NCI-H187 treated with DMSO at 0.1 percent for 48 hours (cell line): ENCODE data around the gene CMTR2.
A peak's percentile ranks its signal among the peaks of the same experiment; 100 is the strongest.
"Not testable (repeated sequence)": the region's sequence is repeated elsewhere in the genome, so short reads cannot be mapped to it uniquely, and the experiment has no call there.

Experiments
- DNase-seq: peaks from one replicate; lab custom pipeline; 2025; lab: John Stamatoyannopoulos, UW

CMTR2 gene, protein sequence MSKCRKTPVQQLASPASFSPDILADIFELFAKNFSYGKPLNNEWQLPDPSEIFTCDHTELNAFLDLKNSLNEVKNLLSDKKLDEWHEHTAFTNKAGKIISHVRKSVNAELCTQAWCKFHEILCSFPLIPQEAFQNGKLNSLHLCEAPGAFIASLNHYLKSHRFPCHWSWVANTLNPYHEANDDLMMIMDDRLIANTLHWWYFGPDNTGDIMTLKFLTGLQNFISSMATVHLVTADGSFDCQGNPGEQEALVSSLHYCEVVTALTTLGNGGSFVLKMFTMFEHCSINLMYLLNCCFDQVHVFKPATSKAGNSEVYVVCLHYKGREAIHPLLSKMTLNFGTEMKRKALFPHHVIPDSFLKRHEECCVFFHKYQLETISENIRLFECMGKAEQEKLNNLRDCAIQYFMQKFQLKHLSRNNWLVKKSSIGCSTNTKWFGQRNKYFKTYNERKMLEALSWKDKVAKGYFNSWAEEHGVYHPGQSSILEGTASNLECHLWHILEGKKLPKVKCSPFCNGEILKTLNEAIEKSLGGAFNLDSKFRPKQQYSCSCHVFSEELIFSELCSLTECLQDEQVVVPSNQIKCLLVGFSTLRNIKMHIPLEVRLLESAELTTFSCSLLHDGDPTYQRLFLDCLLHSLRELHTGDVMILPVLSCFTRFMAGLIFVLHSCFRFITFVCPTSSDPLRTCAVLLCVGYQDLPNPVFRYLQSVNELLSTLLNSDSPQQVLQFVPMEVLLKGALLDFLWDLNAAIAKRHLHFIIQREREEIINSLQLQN

DNA sequence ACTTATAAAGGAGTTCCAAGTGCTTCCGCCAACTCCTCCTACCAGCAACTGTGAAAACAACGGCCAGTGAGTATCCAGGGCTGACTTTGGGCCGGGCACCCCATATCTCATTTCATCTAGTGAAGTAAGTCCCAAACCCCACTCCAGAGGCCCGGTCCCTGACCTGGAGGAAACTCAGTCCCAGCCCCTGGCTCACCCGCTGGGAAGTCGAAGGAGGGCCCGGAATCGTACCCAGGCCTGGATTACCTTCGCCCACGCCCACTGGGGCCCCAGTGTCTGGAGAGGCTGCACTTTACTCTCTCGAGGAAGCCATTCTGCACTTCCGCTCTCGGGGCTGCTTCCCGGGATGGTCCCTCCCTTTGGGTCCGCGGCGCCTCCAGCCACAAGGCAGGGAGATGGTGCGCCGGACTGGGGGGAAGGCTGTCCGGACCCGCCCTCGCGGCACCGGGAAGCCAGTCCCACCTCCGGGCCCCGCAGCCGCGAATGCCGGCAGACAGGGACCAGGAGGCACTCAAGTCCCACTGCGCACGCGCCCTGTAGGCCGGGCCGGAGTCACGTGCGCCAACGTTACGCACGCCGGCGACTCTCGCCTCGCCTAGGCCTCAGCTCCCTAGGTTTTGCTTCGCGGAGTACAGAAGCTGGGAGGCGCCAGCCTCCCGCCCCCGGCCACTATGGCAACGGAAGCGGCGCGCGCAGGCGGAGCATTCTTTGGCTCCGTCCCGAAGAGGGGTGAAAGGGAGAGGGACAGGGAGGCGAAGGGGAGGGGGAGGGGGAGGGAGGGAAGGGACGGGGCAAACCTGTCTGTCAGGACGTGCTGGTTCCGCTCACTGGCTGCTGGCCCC lies at the start of gene CMTR2:
Gene CMTR2, minus strand, starts transcription at position 513 of the 842 bp plus-strand sequence. CDS start 3,482 bp downstream, outside the sequence.
- peak; percentile 55 for DNase-seq

- no peak for DNase-seq
These were observed 49.4 kb upstream of the CMTR2 start for GRCh38 chr16:71338632-71339031.

GRCh38 chr16:71338193-71338592 lies 49.0 kb upstream of the CMTR2 start:
- DNase-seq = no peak

DNA sequence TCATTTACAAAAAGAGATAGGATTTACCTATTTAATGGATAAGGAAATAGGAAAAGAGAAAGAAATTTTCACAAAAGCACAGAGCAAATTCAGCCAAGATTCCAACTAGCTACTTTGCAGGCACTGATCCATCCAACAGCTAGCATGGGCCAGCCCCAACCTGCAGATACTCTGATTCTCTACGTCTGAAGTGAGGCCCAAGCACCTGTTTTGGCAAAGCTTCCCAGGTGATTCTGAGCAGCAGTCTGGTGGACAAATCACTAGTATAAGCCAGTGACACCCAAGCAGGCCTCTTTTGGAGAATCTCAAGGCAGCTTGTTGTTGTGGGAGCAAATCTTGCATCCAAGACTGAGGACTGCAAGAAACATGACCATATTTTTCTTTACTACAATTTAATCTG lies 48.4 kb upstream of the CMTR2 start:
- DNase-seq = no peak

DNA sequence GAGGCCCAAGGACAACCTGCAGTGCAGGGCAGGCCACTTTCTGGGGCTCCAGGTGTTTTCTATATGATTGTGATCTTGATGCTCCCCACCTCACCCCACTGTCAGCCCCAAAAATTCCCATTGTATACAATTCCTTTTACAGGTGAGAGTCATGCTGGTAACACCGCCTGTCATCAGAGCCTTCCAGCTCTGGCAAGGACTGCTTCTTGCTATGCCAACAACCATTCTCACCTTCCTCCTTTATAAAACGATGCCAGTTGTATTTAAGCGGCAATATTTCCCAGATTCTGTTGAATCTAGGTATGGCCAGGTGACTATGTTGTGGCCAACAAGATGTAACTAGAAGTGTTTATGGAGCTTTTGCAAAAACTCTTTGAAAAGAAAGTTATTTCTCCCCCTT lies 38.9 kb upstream of the CMTR2 start:
- DNase-seq = no peak

DNA sequence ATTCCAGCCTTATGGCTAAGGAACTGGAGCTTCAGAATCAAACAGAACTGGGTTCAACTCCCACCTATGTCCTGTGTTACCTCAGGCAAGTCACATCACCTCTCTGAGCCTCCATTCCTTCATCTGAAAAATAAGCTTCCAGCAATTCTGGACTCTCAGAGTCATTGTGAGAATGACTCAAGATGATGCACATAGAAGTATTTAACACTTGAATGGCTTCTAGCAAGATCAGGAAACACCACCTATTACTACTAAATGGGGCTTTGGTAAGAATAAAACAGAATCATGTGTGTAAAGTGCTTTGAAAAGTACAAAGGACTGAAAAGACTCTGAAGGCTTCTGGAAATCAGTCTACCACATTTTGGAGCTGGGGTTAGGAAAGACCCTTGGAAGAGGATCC lies 38.5 kb upstream of the CMTR2 start:
- no peak for DNase-seq

- DNase-seq = no peak
These were observed 30.8 kb upstream of the CMTR2 start for GRCh38 chr16:71319999-71320398.

- no peak for DNase-seq
These were observed 26.1 kb upstream of the CMTR2 start for GRCh38 chr16:71315269-71315668.

GRCh38 chr16:71313591-71313990 lies 24.4 kb upstream of the CMTR2 start:
- not testable (repeated sequence) for DNase-seq

GRCh38 chr16:71311553-71312158 lies 22.5 kb upstream of the CMTR2 start:
- DNase-seq = no peak

DNA sequence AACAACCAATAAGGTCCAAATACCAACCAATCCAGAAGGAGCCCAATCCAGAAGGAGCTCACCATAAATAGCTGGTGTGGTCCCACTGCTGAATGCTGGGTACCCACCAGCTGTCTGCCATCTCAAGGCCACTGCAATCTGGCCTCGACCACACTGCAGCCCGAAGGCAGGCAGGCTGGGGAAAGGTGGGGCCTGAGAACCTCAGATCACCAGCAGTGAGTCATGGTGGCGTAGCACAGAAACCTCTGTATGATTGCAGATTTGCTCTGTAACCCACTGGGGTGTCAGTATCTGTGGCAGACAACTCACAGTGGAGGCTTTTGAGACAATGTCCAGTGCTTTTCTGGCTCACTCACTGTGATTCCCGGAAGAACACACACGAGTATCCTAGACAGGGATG lies 14.7 kb upstream of the CMTR2 start:
- no peak for DNase-seq

GRCh38 chr16:71297341-71297634 lies 8.1 kb upstream of the CMTR2 start:
- DNase-seq = no peak

DNA sequence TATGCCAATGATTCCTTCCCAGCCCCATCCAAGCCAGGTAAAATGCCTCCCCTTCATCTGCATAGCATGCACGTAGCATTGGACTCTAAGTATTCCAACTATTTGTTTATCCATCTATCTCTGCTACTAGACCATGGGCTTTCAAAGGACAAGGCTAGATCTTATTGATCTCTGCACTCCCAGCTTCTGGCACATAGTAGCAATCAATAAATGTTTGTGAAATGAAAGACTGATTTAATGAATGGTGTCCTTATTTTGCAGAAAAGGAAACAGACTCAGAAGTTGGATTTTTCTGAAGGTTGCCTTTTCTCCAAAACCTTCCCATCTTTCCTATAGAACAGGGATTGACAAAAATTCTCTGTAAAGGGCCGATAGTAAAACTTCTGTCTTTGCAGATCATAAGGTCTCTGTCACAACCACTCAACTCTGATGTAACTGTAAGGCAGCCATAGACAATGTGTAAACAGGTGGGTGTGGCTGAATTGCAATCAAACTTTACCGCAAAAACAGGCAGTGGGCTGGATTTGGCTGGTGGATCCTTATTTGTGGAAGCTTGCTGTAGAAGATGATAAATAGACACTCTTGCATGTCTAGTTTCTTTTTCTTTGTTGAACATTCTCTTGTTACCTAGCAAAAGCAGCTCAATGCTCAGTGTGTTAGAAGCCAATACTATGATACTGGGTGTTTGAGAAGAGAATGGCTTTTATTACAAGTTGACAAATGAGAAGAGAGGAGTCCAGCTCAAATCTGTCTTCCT lies 7.6 kb upstream of the CMTR2 start:
- DNase-seq = no peak

GRCh38 chr16:71295950-71296349 lies 6.7 kb upstream of the CMTR2 start:
- DNase-seq = no peak

GRCh38 chr16:71293919-71294318 lies 4.7 kb upstream of the CMTR2 start:
- DNase-seq = no peak

DNA sequence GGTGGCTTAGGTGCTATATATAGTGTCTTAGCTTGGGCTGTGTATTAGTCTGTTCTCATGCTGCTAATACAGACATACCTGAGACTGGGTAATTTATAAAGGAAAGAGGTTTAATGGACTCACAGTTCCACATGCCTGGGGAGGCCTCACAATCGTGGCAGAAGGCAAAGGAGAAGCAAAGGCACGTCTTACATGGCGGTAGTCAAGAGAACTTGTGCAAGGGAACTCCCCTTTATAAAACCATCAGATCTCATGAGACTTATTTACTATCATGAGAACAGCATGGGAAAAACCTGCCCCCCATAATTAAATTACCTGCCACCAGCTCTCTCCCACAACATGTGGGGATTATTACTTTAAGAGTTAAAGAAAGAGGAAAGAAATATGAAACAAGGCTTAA lies 2.9 kb upstream of the CMTR2 start:
- not testable (repeated sequence) for DNase-seq

DNA sequence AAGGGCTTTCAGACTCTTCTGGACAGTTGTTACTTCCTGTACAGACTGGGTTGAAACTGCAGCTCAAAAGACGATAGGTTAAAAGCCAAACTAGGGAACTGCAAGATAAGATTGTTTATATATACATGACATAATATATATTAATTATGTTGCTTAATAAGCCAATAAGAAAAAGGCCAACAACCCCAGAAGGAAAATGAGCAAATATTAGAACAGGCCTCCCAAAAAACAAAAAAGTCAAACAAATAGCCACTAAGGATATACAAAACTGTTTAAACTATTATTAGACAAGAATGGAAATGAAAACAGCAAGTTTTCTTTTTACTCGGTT lies 495 bp upstream of the CMTR2 start:
- no peak for DNase-seq

DNA sequence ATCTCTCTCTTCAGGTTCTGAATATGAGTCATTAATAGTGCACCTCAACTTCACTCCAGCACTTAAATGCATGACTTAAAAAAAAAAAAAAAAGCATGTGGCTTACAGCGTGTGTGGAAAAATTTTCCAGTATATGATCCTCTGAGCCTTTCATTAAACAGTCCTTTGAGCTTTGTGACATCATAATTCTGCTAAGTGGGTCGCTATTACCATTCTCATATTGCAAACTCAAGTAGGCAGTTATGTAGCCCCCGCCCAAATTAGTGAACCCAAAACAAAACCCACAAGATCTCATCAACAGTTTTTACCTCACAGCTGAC lies 672 bp downstream of the CMTR2 start:
- DNase-seq = no peak

DNA sequence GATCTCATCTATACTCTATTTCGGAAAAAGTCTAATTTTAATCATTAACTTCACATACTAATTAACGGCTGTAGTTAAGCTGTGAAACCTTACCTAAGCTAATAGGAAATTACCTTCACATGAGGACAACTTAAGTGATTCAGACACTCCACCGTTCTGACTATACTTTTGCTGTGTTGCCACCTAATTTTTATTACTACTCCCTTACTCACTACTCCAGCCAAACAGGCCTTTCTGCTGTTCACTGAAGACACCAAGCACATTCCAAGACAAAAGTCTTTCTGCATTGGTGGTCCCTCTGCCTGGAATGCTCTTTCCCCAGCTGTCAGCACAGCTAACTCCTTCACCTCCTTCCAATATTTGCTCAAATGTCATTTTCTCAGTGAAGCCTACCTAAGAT lies 1.3 kb downstream of the CMTR2 start:
- DNase-seq = no peak

DNA sequence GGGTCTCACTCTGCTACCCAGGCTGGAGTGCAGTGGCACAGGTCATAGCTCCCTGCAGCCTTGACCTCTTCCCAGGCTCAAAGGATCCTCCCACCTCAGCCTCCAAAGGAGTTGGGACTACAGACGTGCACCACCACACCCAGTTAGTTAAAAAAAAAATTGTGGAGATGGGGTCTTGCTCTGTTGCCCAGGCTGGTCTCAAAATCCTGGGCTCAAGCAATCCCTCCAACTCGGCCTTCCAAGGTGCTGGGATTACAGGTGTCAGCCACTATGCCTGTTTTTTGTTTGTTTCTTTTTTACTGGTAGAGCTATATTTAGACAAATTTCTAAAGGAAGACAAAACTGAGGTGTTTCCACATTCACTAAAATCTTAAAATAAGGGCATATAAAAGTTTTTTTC lies 1.7 kb downstream of the CMTR2 start:
- DNase-seq = no peak

DNA sequence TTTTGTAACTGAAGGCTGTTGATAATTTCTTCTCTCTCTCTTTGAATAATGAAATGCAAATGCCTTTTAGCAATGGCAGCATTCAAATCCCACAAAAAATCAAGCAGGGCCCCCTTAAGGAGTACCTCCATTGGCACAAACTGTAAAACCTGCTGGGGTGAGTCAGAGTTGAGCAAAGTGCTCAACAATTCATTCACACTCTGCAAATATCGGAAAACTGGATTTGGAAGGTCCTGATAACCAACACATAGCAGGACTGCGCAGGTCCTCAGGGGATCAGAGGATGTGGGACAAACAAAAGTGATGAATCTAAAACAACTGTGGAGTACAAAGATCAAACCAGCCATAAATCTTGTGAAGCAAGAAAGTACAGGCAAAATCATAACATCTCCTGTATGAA lies 5.6 kb downstream of the CMTR2 start:
- DNase-seq = no peak

- no peak for DNase-seq
These were observed 6.3 kb downstream of the CMTR2 start for GRCh38 chr16:71282943-71283342.
